Fibroblast of pulmonary artery (primary cell): Measurements from ENCODE around the gene DNMT1.

Experiments
- DNase-seq: peaks from one replicate; pipeline ENCODE4 v3.0.0-alpha.2; 2010; ENCODE audit warnings: low read depth
- H3K4me3 ChIP-seq: replicated peaks from 2 replicates; pipeline ENCODE4 v1.5.1; 2011; ENCODE audit warnings: low read depth, mild to moderate bottlenecking, control low read depth, low read length, moderate library complexity
- CTCF ChIP-seq: IDR thresholded peaks from 2 replicates; pipeline ENCODE4 v1.5.1; 2011; ENCODE audit warnings: mild to moderate bottlenecking, control low read depth, low read length, inconsistent platforms; ENCODE audit errors: missing control alignments

DNMT1 gene

GRCh38 chr19:10088949-10089554, 105.7 kb downstream of the DNMT1 start:
- TF ChIP-seq CTCF, result no peak
- no peak overlapping the region for H3K4me3 ChIP-seq
- no peak for DNase-seq

- H3K4me3 ChIP-seq, result peak overlapping the region; percentile 95
- DNase-seq, result no peak
- TF ChIP-seq CTCF, result no peak
Observed at GRCh38 chr19:10087296-10088061, 107.3 kb downstream of the DNMT1 start.

- DNase-seq, result no peak
- no peak for TF ChIP-seq CTCF
- peak overlapping the region; percentile 95 for H3K4me3 ChIP-seq
Observed at GRCh38 chr19:10086591-10087192, 108.1 kb downstream of the DNMT1 start.

- peak within 1 kb of the TSS; percentile 95 for H3K4me3 ChIP-seq
- no peak for TF ChIP-seq CTCF
- peak; percentile 54 for DNase-seq
Observed at GRCh38 chr19:10085641-10086590, 108.8 kb downstream of the DNMT1 start, which contains the start of gene SHFL. Gene SHFL, plus strand, starts transcription at chr19:10086317. Its CDS starts 111 bp downstream, at chr19:10086428.

- no peak for DNase-seq
- no peak overlapping the region for H3K4me3 ChIP-seq
- TF ChIP-seq CTCF, result no peak
Observed at GRCh38 chr19:10084803-10085202, 110.0 kb downstream of the DNMT1 start.

- no peak overlapping the region for H3K4me3 ChIP-seq
- no peak for TF ChIP-seq CTCF
- no peak for DNase-seq
Observed at GRCh38 chr19:10083911-10084310, 110.8 kb downstream of the DNMT1 start.
